ENCODE results near the gene GNB4. TPM values are rescaled to one million over a fixed set of nuclear protein-coding genes. Genes with fewer than 3 reads are reported as not detected.

The GNB4 gene
- total and polyA plus RNA-seq, 2 donors (not counting 3 experiments of a cell fraction or from before 2014, with no cell fraction given): 30.3 to 62.6 TPM

DNA sequence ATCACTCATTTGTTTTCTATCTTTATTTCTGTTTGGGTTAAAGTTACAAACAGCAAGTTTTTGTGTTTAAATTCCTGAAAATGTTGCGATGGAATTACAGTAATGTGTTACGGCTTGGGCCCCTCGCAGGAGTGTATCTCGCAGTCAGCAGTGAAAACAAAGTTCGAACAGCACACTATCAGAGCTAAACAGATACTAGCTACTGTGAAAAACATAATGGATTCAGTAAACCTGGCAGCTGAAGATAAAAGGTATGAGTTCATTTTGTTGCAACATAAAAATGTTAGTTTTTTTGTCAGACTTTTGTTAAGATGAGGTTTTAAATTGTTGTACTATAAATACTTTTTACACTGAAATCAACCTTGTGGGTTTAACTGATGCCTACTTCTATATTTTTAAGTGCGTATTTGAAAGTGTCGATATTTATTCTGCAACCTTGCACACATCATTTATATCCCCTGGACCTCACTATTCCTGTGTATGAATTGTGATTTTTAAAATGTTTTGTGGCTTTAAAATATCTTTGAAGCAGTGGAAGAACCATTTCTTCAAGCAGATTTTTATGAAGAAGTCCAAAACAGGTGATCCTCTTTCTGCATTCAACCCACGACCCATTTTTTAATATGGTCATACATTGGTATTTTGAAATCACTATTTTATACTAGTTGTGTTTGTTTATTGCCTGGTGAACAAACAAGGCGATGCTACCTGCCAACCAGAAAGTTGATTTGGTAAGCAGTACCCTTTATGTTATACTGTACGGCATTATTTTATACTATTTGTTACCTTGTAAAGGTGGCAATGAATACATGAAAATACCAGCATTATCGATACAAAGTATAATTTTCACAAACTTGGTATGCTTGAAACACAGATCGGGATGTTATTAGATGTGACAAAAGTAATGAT is 75.9 kb downstream of the GNB4 start:
- no peak for FAIRE-seq
- DNase-seq (ENCODE audit: low read depth, low spot score): no peak
- intact Hi-C loops (cut with micrococcal nuclease): no loop called here
- Histone ChIP-seq H3K9me3 (replicated peaks; ENCODE audit: control insufficient read depth, insufficient read depth, low read length) (no peaks in the 10 kb centered on the region), H3K27me3 (ENCODE audit: control insufficient read depth in 2 of 2, insufficient read depth in 2 of 2, low read length in 2 of 2) (no peaks in the 10 kb centered on the region), H3K79me2 (ENCODE audit: control insufficient read depth, insufficient read depth, low read length) (no peaks in the 10 kb centered on the region), H3K27ac (ENCODE audit: insufficient read depth, low read depth, low read length) (no peak overlapping the region), H2AFZ (ENCODE audit: low read depth, low read length) (no peak overlapping the region), H3K4me2 (ENCODE audit: insufficient read depth, low read length) (no peak overlapping the region), H3K36me3 (ENCODE audit: control insufficient read depth in 2 of 2, extremely low read depth in 1 of 2, insufficient read depth in 2 of 2, low read length in 2 of 2) (peaks cover 0 to 7% of the 10 kb centered on the region in 2 experiments), H3K4me1 (ENCODE audit: control insufficient read depth, extremely low read depth, insufficient read depth, low read length) (no peaks in the 10 kb centered on the region), H4K20me1 (replicated peaks; ENCODE audit: control insufficient read depth, extremely low read depth, insufficient read depth, low read length) (no peaks in the 10 kb centered on the region), H3K9me1 (replicated peaks; ENCODE audit: control insufficient read depth, extremely low read depth, insufficient read depth, low read length) (peaks cover 2% of the 10 kb centered on the region), H3K4me3 (replicated peaks in 1 of 3; ENCODE audit: insufficient read depth in 1 of 3, low read depth in 1 of 3, low read length in 3 of 3) (no peak overlapping the region), H3K9ac (replicated peaks; ENCODE audit: extremely low read depth, insufficient read depth, low read length) (no peak overlapping the region)
- POLR2A ChIA-PET: no interaction called here
- CTCF ChIA-PET: interaction anchor here (1.5 kb wide), 1 partner anchor 14 kb away, joined by 4 read pairs; no protein-coding TSS in a partner anchor
- BruUV-seq (replicated peaks): no TSS peak
- dilution Hi-C loops (cut with MboI; ENCODE audit: extremely low pct_ligation_motif_present, low sequenced_read_pairs): no loop called here
- no peak for TF ChIP-seq POLR2AphosphoS5 (IDR thresholded peaks at IDR 0.05; ENCODE audit: insufficient read depth, low read depth, low read length)
- no peak for TF ChIP-seq FOS (IDR thresholded peaks at IDR 0.05; ENCODE audit: borderline replicate concordance, insufficient read depth, low read length)
- no peak for TF ChIP-seq GATA2 (IDR thresholded peaks at IDR 0.05; ENCODE audit: insufficient read depth, insufficient read length, low read depth, low read length)
- TF ChIP-seq, protein P1, sequence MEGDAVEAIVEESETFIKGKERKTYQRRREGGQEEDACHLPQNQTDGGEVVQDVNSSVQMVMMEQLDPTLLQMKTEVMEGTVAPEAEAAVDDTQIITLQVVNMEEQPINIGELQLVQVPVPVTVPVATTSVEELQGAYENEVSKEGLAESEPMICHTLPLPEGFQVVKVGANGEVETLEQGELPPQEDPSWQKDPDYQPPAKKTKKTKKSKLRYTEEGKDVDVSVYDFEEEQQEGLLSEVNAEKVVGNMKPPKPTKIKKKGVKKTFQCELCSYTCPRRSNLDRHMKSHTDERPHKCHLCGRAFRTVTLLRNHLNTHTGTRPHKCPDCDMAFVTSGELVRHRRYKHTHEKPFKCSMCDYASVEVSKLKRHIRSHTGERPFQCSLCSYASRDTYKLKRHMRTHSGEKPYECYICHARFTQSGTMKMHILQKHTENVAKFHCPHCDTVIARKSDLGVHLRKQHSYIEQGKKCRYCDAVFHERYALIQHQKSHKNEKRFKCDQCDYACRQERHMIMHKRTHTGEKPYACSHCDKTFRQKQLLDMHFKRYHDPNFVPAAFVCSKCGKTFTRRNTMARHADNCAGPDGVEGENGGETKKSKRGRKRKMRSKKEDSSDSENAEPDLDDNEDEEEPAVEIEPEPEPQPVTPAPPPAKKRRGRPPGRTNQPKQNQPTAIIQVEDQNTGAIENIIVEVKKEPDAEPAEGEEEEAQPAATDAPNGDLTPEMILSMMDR (IDR thresholded peaks at IDR 0.05; ENCODE audit: extremely low read depth in 1 of 2, insufficient read depth in 1 of 2, low read depth in 1 of 2, low read length in 2 of 2): no peak
- no peak for TF ChIP-seq MYC (IDR thresholded peaks at IDR 0.05; ENCODE audit: low read depth, low read length)
- TF ChIP-seq, protein P2, sequence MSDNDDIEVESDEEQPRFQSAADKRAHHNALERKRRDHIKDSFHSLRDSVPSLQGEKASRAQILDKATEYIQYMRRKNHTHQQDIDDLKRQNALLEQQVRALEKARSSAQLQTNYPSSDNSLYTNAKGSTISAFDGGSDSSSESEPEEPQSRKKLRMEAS (IDR thresholded peaks at IDR 0.05; ENCODE audit: insufficient read depth, insufficient read length): no peak
- TF ChIP-seq EZH2 (IDR thresholded peaks at IDR 0.05; ENCODE audit: borderline replicate concordance, low read depth, low read length, severe bottlenecking): no peak
- no peak for TF ChIP-seq JUN (IDR thresholded peaks at IDR 0.05; ENCODE audit: borderline replicate concordance, insufficient read depth, insufficient read length, low read depth)
- no peak for TF ChIP-seq POLR2A (IDR thresholded peaks at IDR 0.05; ENCODE audit: low read depth, low read length)

All from endothelial cell of umbilical vein (primary cell).